Colonic mucosa (tissue), 4 donors: ENCODE data around the gene MRPS30. TPM values are rescaled to one million over a fixed set of nuclear protein-coding genes. Genes with fewer than 3 reads are reported as not detected.
"Not testable (repeated sequence)": the region's sequence is repeated elsewhere in the genome, so short reads cannot be mapped to it uniquely, and the experiment has no call there.

Source experiments
- DNase-seq: peaks from one replicate; pipeline ENCODE4 v3.0.0-alpha.2; 2020
- H3K27ac ChIP-seq: fragments of 200-600 bp; one replicate; pipeline ENCODE4 v1.8.0; 2021
- H3K27me3 ChIP-seq: fragments of 200-600 bp; one replicate; pipeline ENCODE4 v1.8.0; 2021
- H3K36me3 ChIP-seq: fragments of 200-600 bp; one replicate; pipeline ENCODE4 v1.8.0; 2021
- H3K4me1 ChIP-seq: fragments of 200-600 bp; one replicate; pipeline ENCODE4 v1.8.0; 2021; ENCODE audit warnings: mild to moderate bottlenecking
- H3K4me3 ChIP-seq: fragments of 200-600 bp; one replicate; pipeline ENCODE4 v1.8.0; 2021
- H3K9ac ChIP-seq, 2 donors: one replicate each; pipeline ENCODE4 v1.7.0; 2013; ENCODE audit warnings: control low read depth in 2 of 2, low read depth in 2 of 2, low read length in 2 of 2
- H3K9me3 ChIP-seq: fragments of 200-600 bp; one replicate; pipeline ENCODE4 v1.8.0; 2021
- intact Hi-C: fragments of 100-400 bp; cut with DNase I; formaldehyde crosslinking; loops from one replicate; pipeline ENCODE4 v1.14.1; 2022
- total RNA-seq, 2 donors: library from RNA; stranded (reverse); fragmentation: NEBNext Ultra II Directional in 1 of 2; extraction: Animal tissue kit (Norgen Biotek cat#: 25700) in 1 of 2; gene quantifications; one replicate each; pipeline ENCODE4 v1.2.1, GENCODE V29; 2021
- TF ChIP-seq, protein P1 (sequence below): fragments of 200-600 bp; IDR thresholded peaks from one replicate; pipeline ENCODE4 v1.8.0; 2022; ENCODE audit warnings: antibody characterized with exemption, mild to moderate bottlenecking
- donor health status: healthy.
- donor health status: DM: no; HTN: no; CAD: no.
- donor health status: DM: no; HTN: no; CAD: no.

Gene MRPS30
- total RNA-seq, 2 donors from 2014 or later, result 47.8 to 62.3 TPM

DNA sequence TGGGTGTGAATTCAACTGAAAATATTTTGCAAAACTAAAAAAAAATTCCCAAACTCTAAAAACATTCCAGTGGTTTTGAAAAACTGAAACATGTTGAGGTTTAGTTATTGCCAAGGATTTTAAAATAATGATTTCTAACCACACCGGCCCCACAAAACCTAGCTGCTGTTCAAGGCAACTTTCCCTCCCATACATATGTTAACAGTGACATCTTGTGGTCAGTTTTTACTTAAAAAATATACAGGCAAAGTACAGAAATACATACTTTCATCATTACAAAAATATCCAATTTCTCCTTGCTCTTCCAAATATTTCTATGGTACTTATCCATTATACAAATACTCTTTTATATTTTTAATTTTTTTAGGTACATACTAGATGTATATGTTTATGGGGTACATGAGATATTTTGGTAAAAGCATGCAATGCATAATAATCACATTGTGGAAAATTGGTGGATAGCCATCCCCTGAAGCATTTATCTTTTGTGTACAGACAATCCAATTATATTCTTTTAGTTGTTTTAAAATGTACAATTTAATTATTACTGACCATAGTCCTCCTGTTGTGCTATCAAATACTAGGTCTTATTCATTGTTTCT is 34.4 kb upstream of the MRPS30 start:
- Histone ChIP-seq H3K27me3 (no peaks in the 10 kb centered on the region), H3K9me3 (no peaks in the 10 kb centered on the region), H3K36me3 (no peaks in the 10 kb centered on the region), H3K27ac (no peak overlapping the region), H3K4me1 (no peaks in the 10 kb centered on the region), H3K9ac (no peak overlapping the region), H3K4me3 (no peak overlapping the region)
- intact Hi-C loops, result loop anchor here (10.0 kb wide), 1 partner anchor 1140 kb away; no protein-coding TSS in a partner anchor
- TF ChIP-seq, protein P1, sequence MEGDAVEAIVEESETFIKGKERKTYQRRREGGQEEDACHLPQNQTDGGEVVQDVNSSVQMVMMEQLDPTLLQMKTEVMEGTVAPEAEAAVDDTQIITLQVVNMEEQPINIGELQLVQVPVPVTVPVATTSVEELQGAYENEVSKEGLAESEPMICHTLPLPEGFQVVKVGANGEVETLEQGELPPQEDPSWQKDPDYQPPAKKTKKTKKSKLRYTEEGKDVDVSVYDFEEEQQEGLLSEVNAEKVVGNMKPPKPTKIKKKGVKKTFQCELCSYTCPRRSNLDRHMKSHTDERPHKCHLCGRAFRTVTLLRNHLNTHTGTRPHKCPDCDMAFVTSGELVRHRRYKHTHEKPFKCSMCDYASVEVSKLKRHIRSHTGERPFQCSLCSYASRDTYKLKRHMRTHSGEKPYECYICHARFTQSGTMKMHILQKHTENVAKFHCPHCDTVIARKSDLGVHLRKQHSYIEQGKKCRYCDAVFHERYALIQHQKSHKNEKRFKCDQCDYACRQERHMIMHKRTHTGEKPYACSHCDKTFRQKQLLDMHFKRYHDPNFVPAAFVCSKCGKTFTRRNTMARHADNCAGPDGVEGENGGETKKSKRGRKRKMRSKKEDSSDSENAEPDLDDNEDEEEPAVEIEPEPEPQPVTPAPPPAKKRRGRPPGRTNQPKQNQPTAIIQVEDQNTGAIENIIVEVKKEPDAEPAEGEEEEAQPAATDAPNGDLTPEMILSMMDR, result peak; percentile 32
- DNase-seq, result no peak

DNA sequence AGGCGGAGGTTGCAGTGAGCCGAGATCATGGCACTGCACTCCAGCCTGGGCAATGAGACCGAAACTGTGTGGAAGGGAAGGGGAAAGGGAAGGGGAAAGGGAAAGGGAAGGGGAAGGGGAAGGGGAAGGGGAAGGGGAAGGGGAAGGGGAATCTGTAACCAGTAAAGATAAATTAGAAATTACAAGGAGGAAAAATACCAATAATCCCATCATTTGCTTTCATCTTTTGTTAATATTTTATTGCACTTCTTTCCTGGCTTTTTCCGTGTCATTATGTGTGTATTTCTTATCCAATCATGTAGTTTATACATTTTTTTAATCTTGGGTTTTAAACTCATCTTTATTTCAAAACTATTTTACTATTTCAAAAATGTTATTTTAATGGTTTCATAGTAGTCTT is 29.6 kb upstream of the MRPS30 start:
- Histone ChIP-seq H3K9me3 (no peaks in the 10 kb centered on the region), H3K27me3 (no peaks in the 10 kb centered on the region), H3K27ac (no peak overlapping the region), H3K4me1 (no peaks in the 10 kb centered on the region), H3K36me3 (no peaks in the 10 kb centered on the region), H3K9ac (no peak overlapping the region), H3K4me3 (no peak overlapping the region)
- intact Hi-C loops, result loop anchor here (5.0 to 10.0 kb wide), 2 partner anchors 1047 to 1144 kb away; no protein-coding TSS in a partner anchor
- TF ChIP-seq, protein P1, result no peak
- no peak for DNase-seq

DNA sequence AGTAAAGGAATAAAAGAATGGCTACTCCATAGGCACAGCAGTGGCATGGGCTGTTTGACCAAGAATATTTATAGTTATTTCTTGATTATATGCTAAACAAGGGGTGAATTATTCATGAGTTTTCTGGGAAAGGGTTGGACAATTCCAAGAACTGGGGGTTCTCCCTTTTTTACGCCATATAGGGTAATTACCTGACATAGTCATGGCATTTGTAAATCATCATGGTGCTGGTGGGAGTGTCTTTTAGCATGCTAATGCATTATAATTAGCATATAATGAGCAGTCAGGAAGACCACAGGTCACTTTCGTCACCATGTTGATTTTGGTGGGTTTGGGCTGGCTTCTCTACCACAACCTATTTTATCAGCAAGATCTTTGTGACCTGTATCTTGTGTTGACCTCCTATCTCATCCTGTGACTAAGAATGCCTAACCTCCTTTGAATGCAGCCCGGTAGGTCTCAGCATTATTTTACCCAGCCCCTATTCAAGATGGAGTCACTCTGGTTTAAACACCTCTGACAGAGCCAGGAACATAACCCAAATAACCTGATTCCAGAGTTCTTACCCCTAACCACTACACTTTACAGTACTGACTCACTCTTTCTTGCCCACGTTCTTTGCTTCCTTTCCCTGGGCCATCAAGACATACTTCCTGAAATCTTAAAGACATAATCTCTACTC is 25.0 kb upstream of the MRPS30 start:
- no peak overlapping the region for H3K4me3 ChIP-seq
- intact Hi-C loops, result no loop called here
- H3K36me3 ChIP-seq, result no peaks in the 10 kb centered on the region
- no peak overlapping the region for H3K27ac ChIP-seq
- no peaks in the 10 kb centered on the region for H3K9me3 ChIP-seq
- no peak for DNase-seq
- TF ChIP-seq, protein P1, result no peak
- H3K4me1 ChIP-seq, result no peaks in the 10 kb centered on the region
- no peaks in the 10 kb centered on the region for H3K27me3 ChIP-seq
- no peak overlapping the region for H3K9ac ChIP-seq

DNA sequence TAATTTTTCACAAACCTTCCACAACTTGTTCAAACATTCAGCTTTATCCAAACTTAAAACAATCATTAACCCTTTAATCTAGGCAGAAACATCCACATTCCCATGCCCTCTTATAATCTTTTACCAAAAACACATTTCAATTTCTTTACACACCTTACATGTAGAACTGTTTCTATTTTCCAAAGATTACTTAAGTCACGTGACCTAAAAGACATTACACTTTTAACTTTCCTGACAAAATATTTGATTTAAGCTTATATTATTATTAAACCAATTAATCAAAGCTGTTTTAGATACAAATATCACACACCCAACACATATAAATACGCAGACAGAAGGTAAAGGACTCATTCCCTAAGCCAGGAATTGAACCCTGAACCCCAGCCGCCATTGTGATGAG is 21.0 kb upstream of the MRPS30 start:
- TF ChIP-seq, protein P1, result no peak
- H3K4me1 ChIP-seq, result no peaks in the 10 kb centered on the region
- H3K36me3 ChIP-seq, result no peaks in the 10 kb centered on the region
- no peaks in the 10 kb centered on the region for H3K27me3 ChIP-seq
- no peaks in the 10 kb centered on the region for H3K9me3 ChIP-seq
- intact Hi-C loops, result no loop called here
- no peak for DNase-seq
- no peak overlapping the region for H3K4me3 ChIP-seq
- H3K9ac ChIP-seq, result no peak overlapping the region
- no peak overlapping the region for H3K27ac ChIP-seq

DNA sequence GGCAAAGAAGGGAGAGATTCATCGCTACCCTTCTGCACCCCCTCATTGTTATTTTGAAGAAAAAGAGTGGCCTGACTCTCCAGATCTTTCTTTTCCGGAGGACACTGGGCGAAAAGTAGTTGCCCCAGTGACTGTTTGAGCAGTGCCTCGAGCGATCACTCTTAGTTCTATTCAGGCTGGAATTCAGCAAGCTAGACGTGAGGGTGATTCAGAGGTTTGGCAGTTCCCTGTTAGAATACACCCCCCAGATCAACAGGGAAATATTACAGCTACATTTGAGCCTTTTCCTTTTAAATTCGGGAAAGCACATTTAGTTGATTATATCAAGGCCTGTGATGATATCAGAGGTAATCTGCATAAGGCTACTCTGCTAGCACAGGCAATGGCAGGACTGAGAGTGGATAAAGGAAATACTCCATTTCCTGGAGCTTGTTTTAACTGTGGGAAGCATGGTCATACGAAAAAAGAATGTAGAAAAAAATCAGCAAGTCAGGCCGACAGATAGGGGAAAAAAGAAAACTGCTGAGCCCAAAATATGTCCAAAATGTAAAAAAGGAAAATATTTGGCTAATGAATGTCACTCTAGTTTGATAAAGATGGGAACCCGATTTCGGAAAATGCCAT is 19.3 kb upstream of the MRPS30 start:
- H3K27me3 ChIP-seq, H3K4me3 ChIP-seq, H3K27ac ChIP-seq, intact Hi-C loops, DNase-seq, H3K36me3 ChIP-seq, H3K4me1 ChIP-seq, H3K9ac ChIP-seq, H3K9me3 ChIP-seq: not testable (repeated sequence)

DNA sequence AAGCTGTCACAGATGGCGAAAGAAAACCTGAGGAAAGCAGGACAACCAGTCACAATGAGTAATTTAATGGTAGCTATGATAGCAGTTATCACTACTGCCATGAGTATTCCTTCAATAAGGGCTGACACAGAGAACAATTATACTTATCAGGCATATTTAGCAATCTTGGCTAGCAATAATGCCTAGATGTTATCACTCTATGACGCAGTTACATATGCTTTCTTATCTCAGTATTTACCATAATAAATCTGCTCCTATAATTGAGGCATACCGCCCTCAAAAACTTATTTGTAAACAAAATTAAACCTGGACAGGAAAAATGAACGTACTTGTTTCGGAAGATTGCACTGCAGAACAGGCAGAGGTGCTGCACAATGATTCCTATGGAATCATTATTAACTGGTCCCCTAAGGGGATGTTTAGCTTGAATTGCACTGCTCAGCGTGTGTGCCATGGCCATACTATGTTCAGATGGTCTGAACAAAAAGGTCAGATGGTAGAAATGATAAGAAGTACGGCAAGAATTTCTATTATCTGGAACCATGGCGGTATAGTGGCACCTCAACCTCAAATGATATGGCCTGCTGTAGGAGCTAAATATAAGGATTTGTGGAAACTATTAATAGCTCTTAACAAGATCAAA is 16.6 kb upstream of the MRPS30 start:
- H3K27me3 ChIP-seq, H3K27ac ChIP-seq, H3K9me3 ChIP-seq, H3K36me3 ChIP-seq, intact Hi-C loops, DNase-seq, H3K9ac ChIP-seq, H3K4me1 ChIP-seq, H3K4me3 ChIP-seq: not testable (repeated sequence)
